ENCODE results near the gene RPS6KC1. TPM values are rescaled to one million over a fixed set of nuclear protein-coding genes. Genes with fewer than 3 reads are reported as not detected.

RPS6KC1 gene
- total RNA-seq, 1 experiment from 2014 or later = 16.9 TPM

DNA sequence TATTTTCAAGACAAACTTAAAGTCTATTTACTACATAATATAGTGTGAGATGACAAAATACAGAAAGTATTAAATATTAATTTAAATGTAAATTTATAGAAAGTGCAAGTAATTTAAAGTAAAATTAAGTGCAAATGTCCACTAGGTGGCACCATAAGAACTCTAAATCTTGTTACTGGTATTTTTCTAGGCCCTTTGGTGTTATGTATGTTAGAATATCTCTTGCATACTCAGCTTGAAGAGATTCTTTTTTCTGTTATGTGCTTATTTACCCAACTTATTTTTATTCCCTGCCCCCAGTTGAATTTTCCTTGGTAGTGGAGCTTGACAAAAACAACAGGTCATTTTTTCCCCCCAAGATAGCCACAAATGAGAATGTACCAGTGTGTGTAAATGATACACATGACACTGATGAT lies 71.5 kb downstream of the RPS6KC1 start:
- Histone ChIP-seq H3K27me3 (ENCODE audit: insufficient read depth, low read length) (no peaks in the 10 kb centered on the region), H4K8ac (replicated peaks; ENCODE audit: insufficient read length, low read depth, low read length) (no peak overlapping the region), H3K56ac (ENCODE audit: insufficient read length, low read depth, low read length) (no peak overlapping the region), H3K9me3 (ENCODE audit: control insufficient read depth, low read depth, low read length) (no peaks in the 10 kb centered on the region), H3K23me2 (ENCODE audit: insufficient read length, low read depth, low read length, poor library complexity, severe bottlenecking) (no peaks in the 10 kb centered on the region), H4K20me1 (ENCODE audit: control insufficient read depth, insufficient read depth, insufficient read length) (no peaks in the 10 kb centered on the region), H3K4me1 (ENCODE audit: insufficient read depth, low read length) (no peaks in the 10 kb centered on the region), H3K79me2 (ENCODE audit: insufficient read depth, low read length) (no peaks in the 10 kb centered on the region), H2BK20ac (ENCODE audit: low read depth, low read length, poor library complexity, severe bottlenecking) (no peak overlapping the region), H3K4me2 (ENCODE audit: insufficient read depth, insufficient read length, low read length) (no peak overlapping the region), H4K91ac (ENCODE audit: insufficient read length, low read depth, low read length) (no peak overlapping the region), H3K14ac (ENCODE audit: insufficient read depth, low read length) (no peak overlapping the region), H3K9ac (ENCODE audit: extremely low read depth, insufficient read length, low read length) (no peak overlapping the region), H2AK5ac (ENCODE audit: insufficient read length, low read length) (no peak overlapping the region), H3K18ac (ENCODE audit: insufficient read length, low read depth, low read length) (no peak overlapping the region), H2BK5ac (ENCODE audit: insufficient read length, low read length) (no peak overlapping the region), H2BK15ac (ENCODE audit: low read depth, low read length) (no peak overlapping the region), H3K79me1 (ENCODE audit: insufficient read depth, low read depth, low read length, poor library complexity, severe bottlenecking) (no peaks in the 10 kb centered on the region), H3K23ac (ENCODE audit: insufficient read length, low read depth, low read length) (no peak overlapping the region), H2BK12ac (ENCODE audit: insufficient read length, low read depth, low read length) (no peak overlapping the region), H3K27ac (ENCODE audit: insufficient read length, low read depth, low read length) (no peak overlapping the region), H3T11ph (ENCODE audit: low read length) (no peak overlapping the region), H4K5ac (ENCODE audit: insufficient read length, low read depth, low read length) (no peak overlapping the region), H2BK120ac (ENCODE audit: low read depth, low read length, poor library complexity, severe bottlenecking) (no peak overlapping the region), H3K4ac (ENCODE audit: low read depth, low read length) (no peak overlapping the region), H2AFZ (ENCODE audit: low read length) (no peak overlapping the region)
- no peaks in the 10 kb centered on the region for H3K9me3 Mint-ChIP-seq
- DNase-seq = no peak
- TF ChIP-seq, protein P1, sequence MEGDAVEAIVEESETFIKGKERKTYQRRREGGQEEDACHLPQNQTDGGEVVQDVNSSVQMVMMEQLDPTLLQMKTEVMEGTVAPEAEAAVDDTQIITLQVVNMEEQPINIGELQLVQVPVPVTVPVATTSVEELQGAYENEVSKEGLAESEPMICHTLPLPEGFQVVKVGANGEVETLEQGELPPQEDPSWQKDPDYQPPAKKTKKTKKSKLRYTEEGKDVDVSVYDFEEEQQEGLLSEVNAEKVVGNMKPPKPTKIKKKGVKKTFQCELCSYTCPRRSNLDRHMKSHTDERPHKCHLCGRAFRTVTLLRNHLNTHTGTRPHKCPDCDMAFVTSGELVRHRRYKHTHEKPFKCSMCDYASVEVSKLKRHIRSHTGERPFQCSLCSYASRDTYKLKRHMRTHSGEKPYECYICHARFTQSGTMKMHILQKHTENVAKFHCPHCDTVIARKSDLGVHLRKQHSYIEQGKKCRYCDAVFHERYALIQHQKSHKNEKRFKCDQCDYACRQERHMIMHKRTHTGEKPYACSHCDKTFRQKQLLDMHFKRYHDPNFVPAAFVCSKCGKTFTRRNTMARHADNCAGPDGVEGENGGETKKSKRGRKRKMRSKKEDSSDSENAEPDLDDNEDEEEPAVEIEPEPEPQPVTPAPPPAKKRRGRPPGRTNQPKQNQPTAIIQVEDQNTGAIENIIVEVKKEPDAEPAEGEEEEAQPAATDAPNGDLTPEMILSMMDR (conservative IDR thresholded peaks at IDR 0.05) = peak; percentile 80
- no peaks in the 10 kb centered on the region for H3K27me3 Mint-ChIP-seq (ENCODE audit: low read depth)
- H3K36me3 Mint-ChIP-seq (ENCODE audit: insufficient read depth in 1 of 3, low read depth in 3 of 3) = no peaks in the 10 kb centered on the region
- no peak overlapping the region for H3K27ac Mint-ChIP-seq
- no peak overlapping the region for H3K4me3 Mint-ChIP-seq
- no peaks in the 10 kb centered on the region for H3K4me1 Mint-ChIP-seq

All from H9 (cell line).